DOHH2 (cell line): ENCODE measurements around the gene PITRM1.

Experiments used
- H3F3A ChIP-seq: fragments of 200-600 bp; sonication (generic), shearing (Covaris generic); 2 replicates; pipeline ENCODE4 v1.6.0; 2016; ENCODE audit warnings: antibody characterized with exemption, mild to moderate bottlenecking; ENCODE audit not compliant: control insufficient read depth, insufficient read depth
- H3K27ac ChIP-seq: fragments of 200-600 bp; sonication (generic); 2 replicates; pipeline ENCODE4 v1.5.1; 2014; ENCODE audit warnings: low read depth, mild to moderate bottlenecking, low read length, moderate library complexity
- H3K27me3 ChIP-seq: fragments of 200-600 bp; sonication (generic); 2 replicates; pipeline ENCODE4 v1.6.1; 2014; ENCODE audit warnings: mild to moderate bottlenecking, low read length, mixed read lengths; ENCODE audit not compliant: control insufficient read depth
- H3K36me3 ChIP-seq: fragments of 200-600 bp; sonication (generic); 2 replicates; pipeline ENCODE4 v1.6.1; 2014; ENCODE audit warnings: mild to moderate bottlenecking, low read length, moderate library complexity, mixed read lengths; ENCODE audit not compliant: control insufficient read depth
- H3K4me1 ChIP-seq: fragments of 200-600 bp; sonication (generic); 2 replicates; pipeline ENCODE4 v1.6.1; 2014; ENCODE audit warnings: mild to moderate bottlenecking, low read length, mixed read lengths; ENCODE audit not compliant: control insufficient read depth
- H3K4me2 ChIP-seq: fragments of 200-600 bp; sonication (generic); 2 replicates; pipeline ENCODE4 v1.6.0; 2014; ENCODE audit warnings: mild to moderate bottlenecking, low read length, moderate library complexity
- H3K4me3 ChIP-seq: fragments of 200-600 bp; sonication (generic); 2 replicates; pipeline ENCODE4 v1.5.1; 2014; ENCODE audit warnings: mild to moderate bottlenecking, low read length, mixed read lengths
- H3K79me2 ChIP-seq: fragments of 200-600 bp; sonication (generic); 2 replicates; pipeline ENCODE4 v1.6.1; 2014; ENCODE audit warnings: mild to moderate bottlenecking, low read length, mixed read lengths; ENCODE audit not compliant: control insufficient read depth
- H3K9me2 ChIP-seq: fragments of 200-600 bp; sonication (generic); replicated peaks from 2 replicates; pipeline ENCODE4 v1.6.1; 2014; ENCODE audit warnings: mild to moderate bottlenecking, low read length, mixed read lengths; ENCODE audit not compliant: control insufficient read depth
- H3K9me3 ChIP-seq: fragments of 200-600 bp; sonication (generic); 2 replicates; pipeline ENCODE4 v1.6.1; 2014; ENCODE audit warnings: antibody characterized with exemption, low read length, mixed read lengths; ENCODE audit not compliant: control insufficient read depth, insufficient read depth
- H4K20me1 ChIP-seq: fragments of 200-600 bp; sonication (generic); 2 replicates; pipeline ENCODE4 v1.6.0; 2014; ENCODE audit warnings: low read depth, mild to moderate bottlenecking, antibody characterized with exemption, low read length, moderate library complexity; ENCODE audit not compliant: control insufficient read depth, insufficient read depth
- CTCF ChIP-seq: fragments of 200-600 bp; sonication (generic); IDR thresholded peaks from one replicate; pipeline ENCODE4 v1.5.1; 2014; ENCODE audit warnings: antibody characterized with exemption, mild to moderate bottlenecking, low read depth, low read length; ENCODE audit not compliant: poor library complexity, severe bottlenecking
- EZH2phosphoT487 ChIP-seq: fragments of 200-600 bp; sonication (generic); IDR thresholded peaks from 2 replicates; pipeline ENCODE4 v1.6.1; 2017; ENCODE audit warnings: borderline replicate concordance, mild to moderate bottlenecking, antibody characterized with exemption, low read length, moderate library complexity, mixed read lengths

PITRM1 gene

GRCh38 chr10:3143791-3144434, 28.7 kb downstream of the PITRM1 start:
- H3K36me3 ChIP-seq, result peaks cover 73% of the 10 kb centered on the region
- TF ChIP-seq CTCF (no peak), EZH2phosphoT487 (no peak)
- H3K4me1 ChIP-seq, result no peaks in the 10 kb centered on the region

GRCh38 chr10:3143366-3143765, 29.2 kb downstream of the PITRM1 start:
- H3K36me3 ChIP-seq, result peaks cover 74% of the 10 kb centered on the region
- no peaks in the 10 kb centered on the region for H4K20me1 ChIP-seq
- H3K27me3 ChIP-seq, result no peaks in the 10 kb centered on the region
- no peak overlapping the region for H3K27ac ChIP-seq
- no peaks in the 10 kb centered on the region for H3K9me2 ChIP-seq
- no peak overlapping the region for H3K4me2 ChIP-seq
- no peak for TF ChIP-seq CTCF
- TF ChIP-seq EZH2phosphoT487, result no peak
- H3K79me2 ChIP-seq, result no peaks in the 10 kb centered on the region
- H3K9me3 ChIP-seq, result no peaks in the 10 kb centered on the region
- peaks cover 9% of the 10 kb centered on the region; the same call in 1 of the 2 replicates for H3F3A ChIP-seq
- H3K4me3 ChIP-seq, result no peak overlapping the region
- H3K4me1 ChIP-seq, result no peaks in the 10 kb centered on the region

More at GRCh38 chr10:3143791-3144434, 28.7 kb downstream of the PITRM1 start:
- Histone ChIP-seq H3K9me2 (no peaks in the 10 kb centered on the region), H3K4me3 (no peak overlapping the region), H3K27ac (no peak overlapping the region), H3F3A (peaks cover 7% of the 10 kb centered on the region; the same call in 1 of the 2 replicates), H3K79me2 (no peaks in the 10 kb centered on the region), H3K9me3 (no peaks in the 10 kb centered on the region), H3K4me2 (no peak overlapping the region), H4K20me1 (no peaks in the 10 kb centered on the region), H3K27me3 (no peaks in the 10 kb centered on the region)

GRCh38 chr10:3142146-3142875, 30.3 kb downstream of the PITRM1 start:
- Histone ChIP-seq H3K9me2 (no peaks in the 10 kb centered on the region), H3K4me3 (no peak overlapping the region), H3K4me2 (no peak overlapping the region), H3K9me3 (no peaks in the 10 kb centered on the region), H3K36me3 (peaks cover 74% of the 10 kb centered on the region), H3K79me2 (no peaks in the 10 kb centered on the region), H3F3A (peaks cover 9% of the 10 kb centered on the region; the same call in 1 of the 2 replicates), H3K27me3 (no peaks in the 10 kb centered on the region), H3K4me1 (no peaks in the 10 kb centered on the region), H4K20me1 (no peaks in the 10 kb centered on the region), H3K27ac (no peak overlapping the region)
- TF ChIP-seq CTCF (no peak), EZH2phosphoT487 (no peak)
